Measurements from ENCODE around the gene RTL10.

GRCh38 chr22:19859861-19860510, 5.3 kb upstream of the RTL10 start:
- TF ChIP-seq POLR2A (IDR thresholded peaks at IDR 0.05) = no peak
- TF ChIP-seq, protein P1, sequence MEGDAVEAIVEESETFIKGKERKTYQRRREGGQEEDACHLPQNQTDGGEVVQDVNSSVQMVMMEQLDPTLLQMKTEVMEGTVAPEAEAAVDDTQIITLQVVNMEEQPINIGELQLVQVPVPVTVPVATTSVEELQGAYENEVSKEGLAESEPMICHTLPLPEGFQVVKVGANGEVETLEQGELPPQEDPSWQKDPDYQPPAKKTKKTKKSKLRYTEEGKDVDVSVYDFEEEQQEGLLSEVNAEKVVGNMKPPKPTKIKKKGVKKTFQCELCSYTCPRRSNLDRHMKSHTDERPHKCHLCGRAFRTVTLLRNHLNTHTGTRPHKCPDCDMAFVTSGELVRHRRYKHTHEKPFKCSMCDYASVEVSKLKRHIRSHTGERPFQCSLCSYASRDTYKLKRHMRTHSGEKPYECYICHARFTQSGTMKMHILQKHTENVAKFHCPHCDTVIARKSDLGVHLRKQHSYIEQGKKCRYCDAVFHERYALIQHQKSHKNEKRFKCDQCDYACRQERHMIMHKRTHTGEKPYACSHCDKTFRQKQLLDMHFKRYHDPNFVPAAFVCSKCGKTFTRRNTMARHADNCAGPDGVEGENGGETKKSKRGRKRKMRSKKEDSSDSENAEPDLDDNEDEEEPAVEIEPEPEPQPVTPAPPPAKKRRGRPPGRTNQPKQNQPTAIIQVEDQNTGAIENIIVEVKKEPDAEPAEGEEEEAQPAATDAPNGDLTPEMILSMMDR (IDR thresholded peaks at IDR 0.05) = no peak
